Fibroblast of mammary gland (primary cell): ENCODE measurements around the gene SKIC2.
"Not testable (repeated sequence)": the region's sequence is repeated elsewhere in the genome, so short reads cannot be mapped to it uniquely, and the experiment has no call there.

Experiments used
- DNase-seq: peaks from one replicate; pipeline ENCODE4 v3.0.0-alpha.2; 2010; ENCODE audit warnings: low read depth
- H3K4me3 ChIP-seq: 2 replicates; pipeline ENCODE4 v1.5.1; 2011; ENCODE audit warnings: low read depth, mild to moderate bottlenecking, low read length, moderate library complexity; ENCODE audit not compliant: control insufficient read depth

The SKIC2 gene

GRCh38 chr6:32003301-32003700, 44.3 kb downstream of the SKIC2 start:
- H3K4me3 ChIP-seq, DNase-seq: not testable (repeated sequence)

- not testable (repeated sequence) for H3K4me3 ChIP-seq, DNase-seq
These were observed 45.4 kb downstream of the SKIC2 start for GRCh38 chr6:32004393-32004792.

GRCh38 chr6:32004864-32005537, 46.0 kb downstream of the SKIC2 start:
- not testable (repeated sequence) for H3K4me3 ChIP-seq, DNase-seq

- H3K4me3 ChIP-seq, DNase-seq: not testable (repeated sequence)
These were observed 46.5 kb downstream of the SKIC2 start for GRCh38 chr6:32005538-32005880.

GRCh38 chr6:32005991-32006529, 47.1 kb downstream of the SKIC2 start:
- H3K4me3 ChIP-seq, DNase-seq: not testable (repeated sequence)

GRCh38 chr6:32007086-32007485, 48.1 kb downstream of the SKIC2 start:
- DNase-seq, H3K4me3 ChIP-seq: not testable (repeated sequence)

- not testable (repeated sequence) for H3K4me3 ChIP-seq, DNase-seq
These were observed 49.1 kb downstream of the SKIC2 start for GRCh38 chr6:32008037-32008436.

GRCh38 chr6:32008616-32009015, 49.6 kb downstream of the SKIC2 start:
- not testable (repeated sequence) for DNase-seq, H3K4me3 ChIP-seq

- not testable (repeated sequence) for H3K4me3 ChIP-seq, DNase-seq
These were observed 50.6 kb downstream of the SKIC2 start for GRCh38 chr6:32009537-32009936.

- not testable (repeated sequence) for H3K4me3 ChIP-seq, DNase-seq
These were observed 52.0 kb downstream of the SKIC2 start for GRCh38 chr6:32010856-32011530.

- not testable (repeated sequence) for DNase-seq, H3K4me3 ChIP-seq
These were observed 54.1 kb downstream of the SKIC2 start for GRCh38 chr6:32012941-32013617.

GRCh38 chr6:32013738-32014137, 54.8 kb downstream of the SKIC2 start:
- DNase-seq, H3K4me3 ChIP-seq: not testable (repeated sequence)

GRCh38 chr6:32014547-32014946, 55.6 kb downstream of the SKIC2 start, which contains the start of gene C4B:
TSS of gene C4B (plus strand) at chr6:32014795. CDS start at chr6:32014846, 51 bp downstream.
- not testable (repeated sequence) for DNase-seq

More at GRCh38 chr6:32014547-32014946, 55.6 kb downstream of the SKIC2 start, which contains the start of gene C4B:
- H3K4me3 ChIP-seq: not testable (repeated sequence)
